ENCODE measurements around the gene THOC6.

Gene THOC6

GRCh38 chr16:3012828-3013420 is 10.9 kb upstream of the THOC6 start, which contains the start of gene CLDN9:
Gene CLDN9 (plus strand): TSS chr16:3012923. CDS start chr16:3013363, 440 bp downstream.
- ChIA-PET CTCF (interaction anchor here (0.9 kb wide), 1 partner anchor 15 kb away, joined by 3 read pairs; no protein-coding TSS in a partner anchor), POLR2A (interaction anchor here (1.2 to 4.3 kb wide), 2 partner anchors 9 to 26 kb away, joined by 3 to 44 read pairs; partner anchors contain the start of genes HCFC1R1, THOC6 and TNFRSF12A)
- DNase-seq (ENCODE audit: extremely low spot score), result no peak
- TF ChIP-seq PKNOX1 (IDR thresholded peaks at IDR 0.05) (no peak), CTBP1 (IDR thresholded peaks at IDR 0.05; ENCODE audit: borderline replicate concordance) (no peak), LEF1 (IDR thresholded peaks at IDR 0.05; ENCODE audit: borderline replicate concordance) (no peak), L3MBTL2 (conservative IDR thresholded peaks at IDR 0.05) (no peak), ZNF384 (IDR thresholded peaks at IDR 0.05) (no peak), ARNT (IDR thresholded peaks at IDR 0.05) (no peak), NFRKB (IDR thresholded peaks at IDR 0.05) (no peak), TARDBP (IDR thresholded peaks at IDR 0.05) (no peak), SP1 (IDR thresholded peaks at IDR 0.05) (no peak), FOXA1 (IDR thresholded peaks at IDR 0.05) (no peak), ELF4 (IDR thresholded peaks at IDR 0.05) (no peak), FOXM1 (IDR thresholded peaks at IDR 0.05; ENCODE audit: borderline replicate concordance) (no peak), FOXK2 (IDR thresholded peaks at IDR 0.05) (no peak), HDGF (IDR thresholded peaks at IDR 0.05; ENCODE audit: borderline replicate concordance) (no peak)

- POLR2A ChIA-PET, result interaction anchor here (0.7 kb wide), 1 partner anchor 31 kb away, joined by 3 read pairs; no protein-coding TSS in a partner anchor
- CTCF ChIA-PET, result interaction anchor here (0.8 kb wide), 1 partner anchor 18 kb away, joined by 3 read pairs; no protein-coding TSS in a partner anchor
- no peak for TF ChIP-seq FOXM1 (IDR thresholded peaks at IDR 0.05; ENCODE audit: borderline replicate concordance)
- no peak for TF ChIP-seq PKNOX1 (IDR thresholded peaks at IDR 0.05)
- no peak for DNase-seq (ENCODE audit: extremely low spot score)
These were observed 10.3 kb upstream of the THOC6 start for GRCh38 chr16:3013491-3013951.

GRCh38 chr16:3013998-3014690 is 9.7 kb upstream of the THOC6 start:
- CTCF ChIA-PET, result interaction anchor here (0.8 kb wide), 1 partner anchor 17 kb away, joined by 3 read pairs; no protein-coding TSS in a partner anchor
- no peak for TF ChIP-seq TARDBP (IDR thresholded peaks at IDR 0.05)
- no peak for TF ChIP-seq FOXK2 (IDR thresholded peaks at IDR 0.05)
- no peak for TF ChIP-seq PKNOX1 (IDR thresholded peaks at IDR 0.05)
- no peak for TF ChIP-seq LEF1 (IDR thresholded peaks at IDR 0.05; ENCODE audit: borderline replicate concordance)
- no peak for TF ChIP-seq ZNF384 (IDR thresholded peaks at IDR 0.05)
- no peak for TF ChIP-seq SUZ12 (IDR thresholded peaks at IDR 0.05)
- TF ChIP-seq ELF4 (IDR thresholded peaks at IDR 0.05), result no peak
- TF ChIP-seq CTBP1 (IDR thresholded peaks at IDR 0.05; ENCODE audit: borderline replicate concordance), result no peak
- no peak for TF ChIP-seq HDGF (IDR thresholded peaks at IDR 0.05; ENCODE audit: borderline replicate concordance)
- no peak for TF ChIP-seq BHLHE40 (IDR thresholded peaks at IDR 0.05; ENCODE audit: borderline replicate concordance)
- POLR2A ChIA-PET, result interaction anchor here (0.7 kb wide), 1 partner anchor 31 kb away, joined by 3 read pairs; no protein-coding TSS in a partner anchor
- DNase-seq (ENCODE audit: extremely low spot score), result no peak

GRCh38 chr16:3014971-3015370 is 8.9 kb upstream of the THOC6 start:
- TF ChIP-seq LEF1 (IDR thresholded peaks at IDR 0.05; ENCODE audit: borderline replicate concordance) (no peak), SP1 (IDR thresholded peaks at IDR 0.05) (no peak), NFRKB (IDR thresholded peaks at IDR 0.05) (no peak), TARDBP (IDR thresholded peaks at IDR 0.05) (no peak), FOXA1 (IDR thresholded peaks at IDR 0.05) (no peak), HDGF (IDR thresholded peaks at IDR 0.05; ENCODE audit: borderline replicate concordance) (no peak), CTBP1 (IDR thresholded peaks at IDR 0.05; ENCODE audit: borderline replicate concordance) (no peak), ZNF384 (IDR thresholded peaks at IDR 0.05) (no peak), L3MBTL2 (conservative IDR thresholded peaks at IDR 0.05) (no peak), BHLHE40 (IDR thresholded peaks at IDR 0.05; ENCODE audit: borderline replicate concordance) (no peak), FOXM1 (IDR thresholded peaks at IDR 0.05; ENCODE audit: borderline replicate concordance) (no peak), FOXK2 (IDR thresholded peaks at IDR 0.05) (no peak), SUZ12 (IDR thresholded peaks at IDR 0.05) (no peak)
- CTCF ChIA-PET, result no interaction called here
- no peak for DNase-seq (ENCODE audit: extremely low spot score)
- POLR2A ChIA-PET, result no interaction called here

GRCh38 chr16:3015865-3016521 is 7.8 kb upstream of the THOC6 start:
- POLR2A ChIA-PET, result no interaction called here
- TF ChIP-seq TARDBP (IDR thresholded peaks at IDR 0.05) (no peak), ELF4 (IDR thresholded peaks at IDR 0.05) (no peak), ARNT (IDR thresholded peaks at IDR 0.05) (no peak), HDGF (IDR thresholded peaks at IDR 0.05; ENCODE audit: borderline replicate concordance) (no peak), FOXK2 (IDR thresholded peaks at IDR 0.05) (no peak), FOXA1 (IDR thresholded peaks at IDR 0.05) (no peak), FOXM1 (IDR thresholded peaks at IDR 0.05; ENCODE audit: borderline replicate concordance) (no peak), L3MBTL2 (conservative IDR thresholded peaks at IDR 0.05) (no peak), LEF1 (IDR thresholded peaks at IDR 0.05; ENCODE audit: borderline replicate concordance) (no peak), CTBP1 (IDR thresholded peaks at IDR 0.05; ENCODE audit: borderline replicate concordance) (no peak), SUZ12 (IDR thresholded peaks at IDR 0.05) (no peak), NFRKB (IDR thresholded peaks at IDR 0.05) (no peak), PKNOX1 (IDR thresholded peaks at IDR 0.05) (no peak), ZNF384 (IDR thresholded peaks at IDR 0.05) (no peak), SP1 (IDR thresholded peaks at IDR 0.05) (no peak), BHLHE40 (IDR thresholded peaks at IDR 0.05; ENCODE audit: borderline replicate concordance) (no peak)
- CTCF ChIA-PET, result no interaction called here
- DNase-seq (ENCODE audit: extremely low spot score), result no peak
